OCI-LY1 (cell line): Measurements from ENCODE around the gene UPB1.

Experiments
- H2AFZ ChIP-seq: fragments of 200-600 bp; sonication (generic), shearing (Covaris generic); 2 replicates; pipeline ENCODE4 v1.6.0; 2014; ENCODE audit warnings: antibody characterized with exemption, mild to moderate bottlenecking, low read length
- H3F3A ChIP-seq: fragments of 200-600 bp; sonication (generic), shearing (Covaris generic); 2 replicates; pipeline ENCODE4 v1.6.0; 2014; ENCODE audit warnings: mild to moderate bottlenecking, antibody characterized with exemption, low read length, moderate library complexity; ENCODE audit not compliant: insufficient read depth
- H3K27ac ChIP-seq: fragments of 200-600 bp; sonication (generic); 2 replicates; pipeline ENCODE4 v1.5.1; 2014; ENCODE audit warnings: low read length, mixed run types, mild to moderate bottlenecking, low read depth; ENCODE audit not compliant: poor library complexity, severe bottlenecking
- H3K27me3 ChIP-seq: fragments of 200-600 bp; sonication (generic); 2 replicates; pipeline ENCODE4 v1.6.0; 2014; ENCODE audit warnings: antibody characterized with exemption, mild to moderate bottlenecking, low read length, moderate library complexity; ENCODE audit not compliant: insufficient read depth
- H3K36me3 ChIP-seq: fragments of 200-600 bp; sonication (generic); 2 replicates; pipeline ENCODE4 v1.6.1; 2014; ENCODE audit warnings: mild to moderate bottlenecking, antibody characterized with exemption, low read length, moderate library complexity, mixed read lengths; ENCODE audit not compliant: insufficient read depth
- H3K4me1 ChIP-seq: fragments of 200-600 bp; sonication (generic); 2 replicates; pipeline ENCODE4 v1.5.1; 2014; ENCODE audit warnings: mild to moderate bottlenecking, low read length, moderate library complexity; ENCODE audit not compliant: insufficient read depth, severe bottlenecking
- H3K4me2 ChIP-seq: fragments of 200-600 bp; sonication (generic), shearing (Covaris generic); 2 replicates; pipeline ENCODE4 v1.6.1; 2014; ENCODE audit warnings: low read length
- H3K4me3 ChIP-seq: fragments of 200-600 bp; sonication (generic); 2 replicates; pipeline ENCODE4 v1.5.1; 2014; ENCODE audit warnings: low read length, low read depth, mild to moderate bottlenecking, mixed read lengths; ENCODE audit not compliant: poor library complexity, severe bottlenecking
- H3K79me2 ChIP-seq: fragments of 200-600 bp; shearing (Covaris generic); 2 replicates; pipeline ENCODE4 v1.6.1; 2016; ENCODE audit warnings: mixed run types, low read length, mixed read lengths; ENCODE audit not compliant: insufficient read depth
- H3K9ac ChIP-seq: fragments of 200-600 bp; sonication (generic), shearing (Covaris generic); 2 replicates; pipeline ENCODE4 v1.6.1; 2014; ENCODE audit warnings: mild to moderate bottlenecking, low read length, mixed read lengths
- H3K9me2 ChIP-seq: fragments of 200-600 bp; sonication (generic), shearing (Covaris generic); 2 replicates; pipeline ENCODE4 v1.6.1; 2014; ENCODE audit warnings: low read depth, mild to moderate bottlenecking, low read length, mixed read lengths
- H3K9me3 ChIP-seq: fragments of 200-600 bp; shearing (Covaris generic); 2 replicates; pipeline ENCODE4 v1.6.1; 2014; ENCODE audit warnings: low read length, mixed read lengths
- H4K20me1 ChIP-seq: fragments of 200-600 bp; sonication (generic), shearing (Covaris generic); 2 replicates; pipeline ENCODE4 v1.6.0; 2016; ENCODE audit warnings: mild to moderate bottlenecking, low read length; ENCODE audit not compliant: insufficient read depth
- EZH2 ChIP-seq: fragments of 200-600 bp; sonication (generic), shearing (Covaris generic); IDR thresholded peaks from 2 replicates; pipeline ENCODE4 v1.8.0; 2017; ENCODE audit warnings: borderline replicate concordance, mixed run types, mild to moderate bottlenecking, antibody characterized with exemption, low read length, moderate library complexity, mixed read lengths
- TF ChIP-seq, protein P1 (sequence below): fragments of 200-600 bp; sonication (generic), shearing (Covaris generic); IDR thresholded peaks from 2 replicates; pipeline ENCODE4 v1.5.1; 2017; ENCODE audit warnings: mild to moderate bottlenecking, antibody characterized with exemption, low read length, moderate library complexity, mixed read lengths

The UPB1 gene

DNA sequence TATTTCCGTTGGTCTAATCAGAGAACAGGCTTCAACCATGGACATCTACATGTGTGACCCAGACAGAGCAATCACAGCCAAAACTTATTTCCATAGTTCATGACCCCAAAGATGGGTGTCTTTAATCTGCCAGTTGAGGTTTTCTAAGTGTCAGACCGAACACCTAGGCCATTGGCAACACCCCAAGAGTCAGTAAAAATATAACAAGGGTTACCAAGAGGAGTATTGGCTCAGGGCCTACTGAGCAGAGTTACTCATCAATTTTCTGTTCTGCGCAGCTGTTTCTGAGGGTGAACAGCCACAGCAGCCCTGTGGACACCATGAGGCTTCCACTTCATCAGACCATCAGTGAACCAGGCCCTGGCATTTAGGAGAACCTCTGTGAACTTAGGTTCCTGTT lies 41.0 kb downstream of the UPB1 start:
- H2AFZ ChIP-seq = no peak overlapping the region
- TF ChIP-seq EZH2 = no peak
- TF ChIP-seq, protein P1, sequence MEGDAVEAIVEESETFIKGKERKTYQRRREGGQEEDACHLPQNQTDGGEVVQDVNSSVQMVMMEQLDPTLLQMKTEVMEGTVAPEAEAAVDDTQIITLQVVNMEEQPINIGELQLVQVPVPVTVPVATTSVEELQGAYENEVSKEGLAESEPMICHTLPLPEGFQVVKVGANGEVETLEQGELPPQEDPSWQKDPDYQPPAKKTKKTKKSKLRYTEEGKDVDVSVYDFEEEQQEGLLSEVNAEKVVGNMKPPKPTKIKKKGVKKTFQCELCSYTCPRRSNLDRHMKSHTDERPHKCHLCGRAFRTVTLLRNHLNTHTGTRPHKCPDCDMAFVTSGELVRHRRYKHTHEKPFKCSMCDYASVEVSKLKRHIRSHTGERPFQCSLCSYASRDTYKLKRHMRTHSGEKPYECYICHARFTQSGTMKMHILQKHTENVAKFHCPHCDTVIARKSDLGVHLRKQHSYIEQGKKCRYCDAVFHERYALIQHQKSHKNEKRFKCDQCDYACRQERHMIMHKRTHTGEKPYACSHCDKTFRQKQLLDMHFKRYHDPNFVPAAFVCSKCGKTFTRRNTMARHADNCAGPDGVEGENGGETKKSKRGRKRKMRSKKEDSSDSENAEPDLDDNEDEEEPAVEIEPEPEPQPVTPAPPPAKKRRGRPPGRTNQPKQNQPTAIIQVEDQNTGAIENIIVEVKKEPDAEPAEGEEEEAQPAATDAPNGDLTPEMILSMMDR = no peak
- no peaks in the 10 kb centered on the region for H3K79me2 ChIP-seq
- H3K27me3 ChIP-seq = no peaks in the 10 kb centered on the region
- H3K4me3 ChIP-seq = no peak overlapping the region
- no peak overlapping the region for H3K4me2 ChIP-seq
- H3F3A ChIP-seq = no peaks in the 10 kb centered on the region
- peaks cover 13% of the 10 kb centered on the region for H3K36me3 ChIP-seq
- H4K20me1 ChIP-seq = no peaks in the 10 kb centered on the region
- no peaks in the 10 kb centered on the region for H3K9me2 ChIP-seq
- no peaks in the 10 kb centered on the region for H3K9me3 ChIP-seq
- no peaks in the 10 kb centered on the region for H3K4me1 ChIP-seq
- H3K9ac ChIP-seq = no peak overlapping the region
- H3K27ac ChIP-seq = no peak overlapping the region

GRCh38 chr22:24540470-24540869 lies 45.3 kb downstream of the UPB1 start:
- Histone ChIP-seq H3K4me3 (no peak overlapping the region), H4K20me1 (no peaks in the 10 kb centered on the region), H3K9ac (no peak overlapping the region), H3K36me3 (peaks cover 55% of the 10 kb centered on the region), H3F3A (no peaks in the 10 kb centered on the region), H3K79me2 (no peaks in the 10 kb centered on the region), H3K27me3 (no peaks in the 10 kb centered on the region), H3K27ac (no peak overlapping the region), H2AFZ (no peak overlapping the region), H3K9me3 (no peaks in the 10 kb centered on the region), H3K4me2 (no peak overlapping the region), H3K4me1 (no peaks in the 10 kb centered on the region), H3K9me2 (no peaks in the 10 kb centered on the region)
- TF ChIP-seq EZH2 = no peak
- TF ChIP-seq, protein P1 = no peak

DNA sequence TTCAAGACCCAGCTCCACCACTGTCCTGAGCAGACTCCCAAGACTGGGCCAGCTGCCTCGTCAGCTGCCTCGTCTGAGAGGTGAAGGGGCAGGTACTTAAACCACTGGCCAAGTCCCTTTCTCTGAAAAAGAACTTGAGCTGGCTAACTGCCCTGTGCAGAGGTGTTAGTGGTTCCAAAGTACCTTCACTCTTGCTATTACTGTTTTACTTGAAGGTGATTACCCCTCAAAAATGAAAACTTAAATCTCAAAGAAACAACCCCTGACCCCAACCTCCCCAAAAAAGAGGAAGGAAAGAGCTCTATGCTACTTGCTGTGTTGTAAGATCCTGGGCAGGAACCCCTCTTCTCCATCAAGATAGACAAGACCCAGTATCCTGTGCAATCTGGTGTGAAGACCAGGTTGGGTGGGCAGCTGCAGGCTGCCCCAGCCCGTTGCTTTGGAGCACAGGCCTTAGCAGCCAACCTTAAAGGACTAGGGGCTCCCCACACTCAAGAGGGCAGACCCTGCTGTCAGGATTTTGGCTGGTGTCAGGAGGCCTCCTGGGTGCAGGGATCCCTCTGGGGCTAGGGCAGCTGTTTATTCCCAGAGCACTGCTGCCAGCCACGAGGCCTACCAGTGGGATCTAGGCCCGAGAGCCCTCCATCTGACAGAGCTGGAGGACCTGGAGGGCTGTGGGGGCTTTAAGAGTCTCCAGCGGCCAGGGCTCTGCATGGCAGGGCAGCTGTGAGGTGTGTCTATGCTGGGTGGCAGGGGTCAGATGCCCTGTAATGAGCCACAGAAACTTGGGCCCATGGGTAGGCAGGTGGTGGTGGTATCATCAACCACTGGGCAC lies 46.8 kb downstream of the UPB1 start:
- Histone ChIP-seq H3K4me3 (no peak overlapping the region), H3K4me2 (no peak overlapping the region), H3F3A (no peaks in the 10 kb centered on the region), H3K9me2 (no peaks in the 10 kb centered on the region), H2AFZ (no peak overlapping the region), H4K20me1 (no peaks in the 10 kb centered on the region), H3K27ac (no peak overlapping the region), H3K4me1 (no peaks in the 10 kb centered on the region), H3K36me3 (peaks cover 64% of the 10 kb centered on the region), H3K27me3 (no peaks in the 10 kb centered on the region), H3K9me3 (no peaks in the 10 kb centered on the region), H3K9ac (no peak overlapping the region), H3K79me2 (no peaks in the 10 kb centered on the region)
- TF ChIP-seq EZH2 = no peak
- TF ChIP-seq, protein P1 = no peak
